GM19397 (cell line): ENCODE data around the gene CAV1.
"Not testable (repeated sequence)": the region's sequence is repeated elsewhere in the genome, so short reads cannot be mapped to it uniquely, and the experiment has no call there.

Source experiments
- ATAC-seq: cut with Tn5 transposase; IDR thresholded peaks from one replicate; pipeline ENCODE4 v1.9.1; 2021; ENCODE audit warnings: mild to moderate bottlenecking, moderate library complexity; ENCODE audit not compliant: unreplicated experiment

CAV1 gene

GRCh38 chr7:116579322-116579721 lies 54.5 kb downstream of the CAV1 start:
- no peak for ATAC-seq

- ATAC-seq: no peak
These were observed 55.0 kb downstream of the CAV1 start for GRCh38 chr7:116579835-116580234.

GRCh38 chr7:116582164-116582732 lies 57.4 kb downstream of the CAV1 start:
- ATAC-seq: no peak

GRCh38 chr7:116582806-116583444 lies 58.1 kb downstream of the CAV1 start:
- ATAC-seq: peak; percentile 61

GRCh38 chr7:116583653-116584052 lies 58.8 kb downstream of the CAV1 start:
- peak; percentile 88 for ATAC-seq

GRCh38 chr7:116584721-116585120 lies 59.9 kb downstream of the CAV1 start:
- no peak for ATAC-seq

GRCh38 chr7:116585392-116585791 lies 60.6 kb downstream of the CAV1 start:
- no peak for ATAC-seq

GRCh38 chr7:116585967-116586366 lies 61.1 kb downstream of the CAV1 start:
- ATAC-seq: no peak

- ATAC-seq: not testable (repeated sequence)
These were observed 62.4 kb downstream of the CAV1 start for GRCh38 chr7:116587200-116587599.

GRCh38 chr7:116588225-116588624 lies 63.4 kb downstream of the CAV1 start:
- ATAC-seq: peak; percentile 38

GRCh38 chr7:116588641-116589594 lies 64.1 kb downstream of the CAV1 start:
- no peak for ATAC-seq

GRCh38 chr7:116591202-116592040 lies 66.6 kb downstream of the CAV1 start:
- ATAC-seq: no peak

GRCh38 chr7:116592041-116592355 lies 67.2 kb downstream of the CAV1 start:
- no peak for ATAC-seq

GRCh38 chr7:116592445-116592844 lies 67.6 kb downstream of the CAV1 start:
- ATAC-seq: no peak

- no peak for ATAC-seq
These were observed 68.7 kb downstream of the CAV1 start for GRCh38 chr7:116593359-116594075.

- ATAC-seq: no peak
These were observed 70.2 kb downstream of the CAV1 start for GRCh38 chr7:116595063-116595462.

GRCh38 chr7:116597384-116597783 lies 72.5 kb downstream of the CAV1 start:
- ATAC-seq: no peak

GRCh38 chr7:116598278-116598677 lies 73.4 kb downstream of the CAV1 start:
- ATAC-seq: no peak

- ATAC-seq: no peak
These were observed 74.0 kb downstream of the CAV1 start for GRCh38 chr7:116598861-116599260.

- no peak for ATAC-seq
These were observed 76.6 kb downstream of the CAV1 start for GRCh38 chr7:116601426-116601825.
